GM19463 (cell line): Measurements from ENCODE around the gene PARD3.
"Not testable (repeated sequence)": the region's sequence is repeated elsewhere in the genome, so short reads cannot be mapped to it uniquely, and the experiment has no call there.

Experiments
- ATAC-seq: cut with Tn5 transposase; IDR thresholded peaks from one replicate; pipeline ENCODE4 v1.9.1; 2021; ENCODE audit warnings: mild to moderate bottlenecking, moderate library complexity; ENCODE audit not compliant: unreplicated experiment

The PARD3 gene

DNA sequence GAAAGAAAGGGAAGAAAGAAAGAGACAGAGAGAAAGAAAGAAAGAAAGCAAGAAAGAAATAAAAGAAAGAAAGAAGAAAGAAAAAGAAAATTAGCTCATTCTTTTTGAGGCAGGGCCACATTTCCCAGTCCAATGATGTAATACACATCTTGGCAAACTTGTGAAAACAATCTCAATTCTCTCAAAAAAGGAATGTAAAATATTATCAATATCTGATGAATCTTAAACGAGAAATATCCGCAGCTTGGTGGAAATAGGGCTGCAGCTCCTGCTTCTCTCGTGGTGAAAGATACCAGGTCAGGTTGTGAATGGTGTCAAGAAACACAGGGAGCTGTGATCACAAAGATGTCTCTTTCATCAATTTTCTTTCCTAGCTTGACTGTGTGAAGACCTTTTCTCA is 741.0 kb downstream of the PARD3 start:
- ATAC-seq: no peak

DNA sequence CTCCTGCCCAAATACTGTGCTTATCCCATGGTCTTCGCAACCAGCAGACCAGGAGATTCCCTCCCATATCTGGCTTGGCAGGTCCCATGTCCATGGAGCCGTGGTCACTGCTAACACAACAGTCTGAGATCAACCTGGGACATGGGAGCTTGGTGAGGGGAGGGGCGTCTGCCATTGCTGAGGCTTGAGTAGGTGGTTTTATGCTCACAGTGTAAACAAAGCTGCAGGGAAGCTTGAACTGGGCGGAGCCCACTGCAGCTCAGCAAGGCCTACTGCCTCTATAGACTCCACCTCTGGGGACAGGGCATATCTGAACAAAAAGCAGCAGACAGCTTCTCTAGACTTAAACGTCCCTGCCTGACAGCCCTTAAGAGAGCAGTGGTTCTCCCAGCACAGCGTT is 747.4 kb downstream of the PARD3 start:
- ATAC-seq: not testable (repeated sequence)

DNA sequence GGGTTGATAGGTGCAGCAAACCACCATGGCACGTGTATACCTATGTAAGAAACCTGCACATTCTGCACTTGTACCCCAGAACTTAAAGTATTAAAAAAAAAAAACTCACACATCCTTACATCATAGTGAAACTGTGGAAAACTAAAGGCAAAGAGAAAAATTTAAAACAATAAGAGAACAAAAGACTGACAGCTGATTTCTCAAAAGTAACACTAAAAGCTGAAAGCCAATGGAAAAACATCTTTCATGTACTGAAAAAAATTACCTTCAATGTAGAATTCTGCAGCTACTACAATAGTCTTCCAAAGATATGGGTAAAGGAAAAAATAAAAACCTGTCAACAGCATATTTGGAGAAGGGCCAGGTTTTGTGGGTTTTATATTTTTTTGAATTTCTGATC is 751.5 kb downstream of the PARD3 start:
- no peak for ATAC-seq

DNA sequence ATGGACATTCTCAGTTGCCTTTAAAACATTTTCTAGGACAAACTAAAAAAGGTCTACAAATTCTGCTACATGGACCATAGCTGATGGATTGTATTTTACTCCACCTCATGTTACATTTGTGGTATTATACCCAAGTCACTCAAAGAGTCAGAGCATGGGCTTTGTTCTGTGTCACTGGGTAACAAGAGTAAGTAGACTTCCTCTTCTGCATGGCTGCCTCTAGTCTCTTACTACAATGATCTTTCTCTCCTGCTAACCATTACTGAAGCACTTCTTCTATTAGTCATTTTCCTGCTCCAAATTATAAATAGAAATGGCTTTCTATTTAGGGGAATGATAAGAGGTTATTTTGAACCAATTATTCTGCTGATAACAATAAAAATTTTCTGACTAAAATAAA is 753.3 kb downstream of the PARD3 start:
- no peak for ATAC-seq
